Mucosa of stomach (tissue), 1 donor: Measurements from ENCODE around the gene RAPGEF4.

Experiments
- H3K27me3 ChIP-seq: one replicate; pipeline ENCODE4 v1.7.0; 2013; ENCODE audit warnings: mild to moderate bottlenecking, low read length; ENCODE audit not compliant: control insufficient read depth, insufficient read depth
- H3K36me3 ChIP-seq: one replicate; pipeline ENCODE4 v1.7.0; 2013; ENCODE audit warnings: low read length; ENCODE audit not compliant: control insufficient read depth, insufficient read depth
- H3K4me1 ChIP-seq: one replicate; pipeline ENCODE4 v1.7.0; 2013; ENCODE audit warnings: mild to moderate bottlenecking, low read length; ENCODE audit not compliant: control insufficient read depth, insufficient read depth
- H3K4me3 ChIP-seq: one replicate; pipeline ENCODE4 v1.7.0; 2013; ENCODE audit warnings: low read length
- H3K9ac ChIP-seq: one replicate; pipeline ENCODE4 v1.7.0; 2013; ENCODE audit warnings: mild to moderate bottlenecking, low read length, moderate library complexity
- H3K9me3 ChIP-seq: one replicate; pipeline ENCODE4 v1.7.0; 2013; ENCODE audit warnings: mild to moderate bottlenecking, low read length, moderate library complexity; ENCODE audit not compliant: control insufficient read depth
- donor health status: Pancreatic carcinoma.

The RAPGEF4 gene

GRCh38 chr2:172926785-172927640 lies 191.4 kb downstream of the RAPGEF4 start:
- no peaks in the 10 kb centered on the region for H3K27me3 ChIP-seq
- H3K9me3 ChIP-seq = no peaks in the 10 kb centered on the region

GRCh38 chr2:172927641-172928357 lies 192.2 kb downstream of the RAPGEF4 start:
- Histone ChIP-seq H3K4me3 (no peak overlapping the region), H3K9ac (no peak overlapping the region), H3K36me3 (no peaks in the 10 kb centered on the region), H3K4me1 (peaks cover 16% of the 10 kb centered on the region), H3K9me3 (no peaks in the 10 kb centered on the region), H3K27me3 (no peaks in the 10 kb centered on the region)

More at GRCh38 chr2:172926785-172927640, 191.4 kb downstream of the RAPGEF4 start:
- peaks cover 16% of the 10 kb centered on the region for H3K4me1 ChIP-seq
- H3K4me3 ChIP-seq = no peak overlapping the region
- H3K9ac ChIP-seq = no peak overlapping the region
- H3K36me3 ChIP-seq = no peaks in the 10 kb centered on the region

GRCh38 chr2:172928756-172929155 lies 193.1 kb downstream of the RAPGEF4 start:
- H3K4me1 ChIP-seq = peaks cover 16% of the 10 kb centered on the region
- H3K27me3 ChIP-seq = no peaks in the 10 kb centered on the region
- H3K9ac ChIP-seq = no peak overlapping the region
- H3K4me3 ChIP-seq = no peak overlapping the region
- H3K36me3 ChIP-seq = no peaks in the 10 kb centered on the region
- no peaks in the 10 kb centered on the region for H3K9me3 ChIP-seq

- H3K9ac ChIP-seq = no peak overlapping the region
- peaks cover 16% of the 10 kb centered on the region for H3K4me1 ChIP-seq
- H3K36me3 ChIP-seq = no peaks in the 10 kb centered on the region
- H3K27me3 ChIP-seq = no peaks in the 10 kb centered on the region
- H3K9me3 ChIP-seq = no peaks in the 10 kb centered on the region
- no peak overlapping the region for H3K4me3 ChIP-seq
These were observed 194.0 kb downstream of the RAPGEF4 start for GRCh38 chr2:172929644-172930043.

- no peaks in the 10 kb centered on the region for H3K36me3 ChIP-seq
- H3K27me3 ChIP-seq = no peaks in the 10 kb centered on the region
- no peak overlapping the region for H3K9ac ChIP-seq
- H3K9me3 ChIP-seq = no peaks in the 10 kb centered on the region
- H3K4me1 ChIP-seq = peaks cover 16% of the 10 kb centered on the region
- no peak overlapping the region for H3K4me3 ChIP-seq
These were observed 195.2 kb downstream of the RAPGEF4 start for GRCh38 chr2:172930871-172931255.

GRCh38 chr2:172931256-172931894 lies 195.7 kb downstream of the RAPGEF4 start:
- Histone ChIP-seq H3K4me3 (no peak overlapping the region), H3K9me3 (no peaks in the 10 kb centered on the region), H3K36me3 (no peaks in the 10 kb centered on the region), H3K9ac (no peak overlapping the region), H3K27me3 (no peaks in the 10 kb centered on the region), H3K4me1 (peaks cover 16% of the 10 kb centered on the region)

GRCh38 chr2:172931918-172932520 lies 196.4 kb downstream of the RAPGEF4 start:
- Histone ChIP-seq H3K4me3 (no peak overlapping the region), H3K9ac (no peak overlapping the region), H3K36me3 (no peaks in the 10 kb centered on the region), H3K4me1 (peaks cover 16% of the 10 kb centered on the region), H3K27me3 (no peaks in the 10 kb centered on the region), H3K9me3 (no peaks in the 10 kb centered on the region)

GRCh38 chr2:172937884-172938712 lies 202.5 kb downstream of the RAPGEF4 start:
- no peaks in the 10 kb centered on the region for H3K27me3 ChIP-seq
- no peaks in the 10 kb centered on the region for H3K36me3 ChIP-seq
- no peak overlapping the region for H3K4me3 ChIP-seq
- no peak overlapping the region for H3K9ac ChIP-seq
- no peaks in the 10 kb centered on the region for H3K9me3 ChIP-seq
- H3K4me1 ChIP-seq = no peaks in the 10 kb centered on the region

- no peaks in the 10 kb centered on the region for H3K9me3 ChIP-seq
These were observed 203.2 kb downstream of the RAPGEF4 start for GRCh38 chr2:172938713-172939375.

GRCh38 chr2:172943539-172943938 lies 207.9 kb downstream of the RAPGEF4 start:
- Histone ChIP-seq H3K9me3 (no peaks in the 10 kb centered on the region), H3K27me3 (no peaks in the 10 kb centered on the region), H3K36me3 (no peaks in the 10 kb centered on the region), H3K4me1 (no peaks in the 10 kb centered on the region), H3K9ac (no peak overlapping the region), H3K4me3 (no peak overlapping the region)

More at GRCh38 chr2:172938713-172939375, 203.2 kb downstream of the RAPGEF4 start:
- no peaks in the 10 kb centered on the region for H3K36me3 ChIP-seq
- H3K4me3 ChIP-seq = no peak overlapping the region
- no peaks in the 10 kb centered on the region for H3K27me3 ChIP-seq
- H3K4me1 ChIP-seq = no peaks in the 10 kb centered on the region
- no peak overlapping the region for H3K9ac ChIP-seq
